ENCODE data around the gene CSF3.

DNA sequence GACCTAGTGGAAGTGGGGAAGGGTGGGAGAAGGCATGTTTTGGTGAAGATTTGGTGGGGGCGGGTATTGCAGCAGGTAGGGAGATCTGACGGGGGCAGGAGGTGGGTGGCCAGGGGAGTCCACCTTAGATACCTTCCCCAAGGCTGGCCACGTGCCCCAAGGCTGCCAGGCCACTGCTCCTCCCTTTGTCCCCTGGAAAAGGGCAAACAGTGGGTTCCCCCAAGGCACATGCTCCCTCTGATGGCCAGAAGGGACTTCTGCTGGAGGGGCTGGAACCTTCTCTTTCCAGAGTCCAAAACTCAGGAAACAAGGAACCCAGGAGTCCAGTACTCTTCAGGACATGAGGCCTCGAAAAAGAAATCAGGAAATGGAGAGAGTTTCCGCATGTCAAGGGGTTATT lies 40.8 kb upstream of the CSF3 start:
- TF ChIP-seq, protein P1, sequence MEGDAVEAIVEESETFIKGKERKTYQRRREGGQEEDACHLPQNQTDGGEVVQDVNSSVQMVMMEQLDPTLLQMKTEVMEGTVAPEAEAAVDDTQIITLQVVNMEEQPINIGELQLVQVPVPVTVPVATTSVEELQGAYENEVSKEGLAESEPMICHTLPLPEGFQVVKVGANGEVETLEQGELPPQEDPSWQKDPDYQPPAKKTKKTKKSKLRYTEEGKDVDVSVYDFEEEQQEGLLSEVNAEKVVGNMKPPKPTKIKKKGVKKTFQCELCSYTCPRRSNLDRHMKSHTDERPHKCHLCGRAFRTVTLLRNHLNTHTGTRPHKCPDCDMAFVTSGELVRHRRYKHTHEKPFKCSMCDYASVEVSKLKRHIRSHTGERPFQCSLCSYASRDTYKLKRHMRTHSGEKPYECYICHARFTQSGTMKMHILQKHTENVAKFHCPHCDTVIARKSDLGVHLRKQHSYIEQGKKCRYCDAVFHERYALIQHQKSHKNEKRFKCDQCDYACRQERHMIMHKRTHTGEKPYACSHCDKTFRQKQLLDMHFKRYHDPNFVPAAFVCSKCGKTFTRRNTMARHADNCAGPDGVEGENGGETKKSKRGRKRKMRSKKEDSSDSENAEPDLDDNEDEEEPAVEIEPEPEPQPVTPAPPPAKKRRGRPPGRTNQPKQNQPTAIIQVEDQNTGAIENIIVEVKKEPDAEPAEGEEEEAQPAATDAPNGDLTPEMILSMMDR (IDR thresholded peaks at IDR 0.05): no peak
- TF ChIP-seq EZH2 (IDR thresholded peaks at IDR 0.05; ENCODE audit: borderline replicate concordance, insufficient read depth, low read depth, low read length, poor library complexity, severe bottlenecking): no peak

Data from B cell (primary cell).